Brain microvascular endothelial cell (primary cell): ENCODE measurements around the gene WNK2.

Source experiments
- DNase-seq: peaks from one replicate; pipeline ENCODE4 v3.0.0-alpha.2; 2020
- H3K27ac ChIP-seq: fragments of 250-450 bp; sonication (Bioruptor Pico); 2 replicates; pipeline ENCODE4 v1.5.1; 2020; ENCODE audit warnings: mild to moderate bottlenecking, moderate library complexity
- H3K27me3 ChIP-seq: fragments of 250-450 bp; sonication (Bioruptor Pico); replicated peaks from 2 replicates; pipeline ENCODE4 v1.5.1; 2020; ENCODE audit warnings: mild to moderate bottlenecking
- H3K36me3 ChIP-seq: fragments of 250-450 bp; sonication (Bioruptor Pico); replicated peaks from 2 replicates; pipeline ENCODE4 v1.5.1; 2020; ENCODE audit warnings: mild to moderate bottlenecking
- H3K4me3 ChIP-seq: 2 replicates; pipeline ENCODE4 v1.5.1; 2011; ENCODE audit warnings: low read depth, mild to moderate bottlenecking, control low read depth, low read length, moderate library complexity
- CTCF ChIP-seq: IDR thresholded peaks from 2 replicates; pipeline ENCODE4 v1.5.1; 2011; ENCODE audit warnings: low read depth, mild to moderate bottlenecking, moderate library complexity, low read length, control low read depth, inconsistent platforms; ENCODE audit errors: missing control alignments
- in situ Hi-C: cut with HindIII; loops from 2 replicates; pipeline ENCODE4 v1.10.0; 2017; ENCODE audit warnings: low sequenced_read_pairs, low pct_ligation_motif_present

The WNK2 gene

GRCh38 chr9:93237540-93237939 is 53.6 kb downstream of the WNK2 start:
- in situ Hi-C loops = no loop called here
- Histone ChIP-seq H3K27ac (no peak overlapping the region), H3K27me3 (no peaks in the 10 kb centered on the region), H3K36me3 (no peaks in the 10 kb centered on the region), H3K4me3 (no peak overlapping the region)
- TF ChIP-seq CTCF = no peak
- no peak for DNase-seq

- TF ChIP-seq CTCF = no peak
- no peaks in the 10 kb centered on the region for H3K36me3 ChIP-seq
- in situ Hi-C loops = no loop called here
- no peak for DNase-seq
- H3K27me3 ChIP-seq = no peaks in the 10 kb centered on the region
- H3K27ac ChIP-seq = no peak overlapping the region
- H3K4me3 ChIP-seq = no peak overlapping the region
Measured at GRCh38 chr9:93238953-93239925, 55.3 kb downstream of the WNK2 start.

- in situ Hi-C loops = no loop called here
- no peaks in the 10 kb centered on the region for H3K27me3 ChIP-seq
- TF ChIP-seq CTCF = no peak
- no peak for DNase-seq
- H3K27ac ChIP-seq = no peak overlapping the region
- no peak overlapping the region for H3K4me3 ChIP-seq
- H3K36me3 ChIP-seq = no peaks in the 10 kb centered on the region
Measured at GRCh38 chr9:93240891-93241334, 57.0 kb downstream of the WNK2 start.

GRCh38 chr9:93243112-93243511 is 59.2 kb downstream of the WNK2 start:
- Histone ChIP-seq H3K4me3 (no peak overlapping the region), H3K27ac (no peak overlapping the region), H3K36me3 (no peaks in the 10 kb centered on the region), H3K27me3 (no peaks in the 10 kb centered on the region)
- no peak for TF ChIP-seq CTCF
- in situ Hi-C loops = no loop called here
- DNase-seq = no peak

GRCh38 chr9:93244101-93244500 is 60.2 kb downstream of the WNK2 start:
- Histone ChIP-seq H3K4me3 (no peak overlapping the region), H3K36me3 (no peaks in the 10 kb centered on the region), H3K27ac (no peak overlapping the region), H3K27me3 (no peaks in the 10 kb centered on the region)
- no peak for TF ChIP-seq CTCF
- in situ Hi-C loops = no loop called here
- DNase-seq = no peak
